HG03045 (cell line): Measurements from ENCODE around the gene HOXA3.
A peak's percentile ranks its signal among the peaks of the same experiment; 100 is the strongest.

ENCODE experiments used
- ATAC-seq: cut with Tn5 transposase; IDR thresholded peaks from one replicate; pipeline ENCODE4 v1.9.1; 2021; ENCODE audit warnings: mild to moderate bottlenecking, moderate library complexity; ENCODE audit not compliant: unreplicated experiment

Gene HOXA3

GRCh38 chr7:27157702-27158431, 5.5 kb upstream of the HOXA3 start:
- ATAC-seq, result no peak

GRCh38 chr7:27156916-27157701, 4.7 kb upstream of the HOXA3 start:
- no peak for ATAC-seq

- ATAC-seq, result no peak
Observed at GRCh38 chr7:27156508-27156898, 4.1 kb upstream of the HOXA3 start, which contains the start of gene HOXA7. TSS of gene HOXA7 (minus strand) at chr7:27156675. CDS start at chr7:27156545, 130 bp downstream.

GRCh38 chr7:27155816-27156507, 3.6 kb upstream of the HOXA3 start:
- no peak for ATAC-seq

GRCh38 chr7:27154901-27155815, 2.8 kb upstream of the HOXA3 start:
- no peak for ATAC-seq

GRCh38 chr7:27154369-27154768, 2.0 kb upstream of the HOXA3 start:
- ATAC-seq, result no peak

- no peak for ATAC-seq
Observed at GRCh38 chr7:27153526-27153925, 1.1 kb upstream of the HOXA3 start.

GRCh38 chr7:27152816-27153442, 546 bp upstream of the HOXA3 start:
- ATAC-seq, result no peak

- no peak for ATAC-seq
Observed at GRCh38 chr7:27151341-27151930, 947 bp downstream of the HOXA3 start.

- ATAC-seq, result peak; percentile 83
Observed at GRCh38 chr7:27150568-27151340, 1.6 kb downstream of the HOXA3 start.

- no peak for ATAC-seq
Observed at GRCh38 chr7:27149842-27150567, 2.4 kb downstream of the HOXA3 start.

- no peak for ATAC-seq
Observed at GRCh38 chr7:27148756-27149641, 3.4 kb downstream of the HOXA3 start.

GRCh38 chr7:27148031-27148755, 4.2 kb downstream of the HOXA3 start:
- ATAC-seq, result no peak

- ATAC-seq, result no peak
Observed at GRCh38 chr7:27147199-27148030, 5.0 kb downstream of the HOXA3 start, which contains the start of gene HOXA6. TSS of gene HOXA6 (minus strand) at chr7:27147774. CDS start at chr7:27147749, 25 bp downstream.

- no peak for ATAC-seq
Observed at GRCh38 chr7:27146491-27147198, 5.7 kb downstream of the HOXA3 start.
